DMS 273 treated with DMSO at 0.1 percent for 48 hours (cell line): Measurements from ENCODE around the gene LY6G6C.

ENCODE experiments used
- DNase-seq: peaks from one replicate; lab custom pipeline; 2025; lab: John Stamatoyannopoulos, UW

The LY6G6C gene

DNA sequence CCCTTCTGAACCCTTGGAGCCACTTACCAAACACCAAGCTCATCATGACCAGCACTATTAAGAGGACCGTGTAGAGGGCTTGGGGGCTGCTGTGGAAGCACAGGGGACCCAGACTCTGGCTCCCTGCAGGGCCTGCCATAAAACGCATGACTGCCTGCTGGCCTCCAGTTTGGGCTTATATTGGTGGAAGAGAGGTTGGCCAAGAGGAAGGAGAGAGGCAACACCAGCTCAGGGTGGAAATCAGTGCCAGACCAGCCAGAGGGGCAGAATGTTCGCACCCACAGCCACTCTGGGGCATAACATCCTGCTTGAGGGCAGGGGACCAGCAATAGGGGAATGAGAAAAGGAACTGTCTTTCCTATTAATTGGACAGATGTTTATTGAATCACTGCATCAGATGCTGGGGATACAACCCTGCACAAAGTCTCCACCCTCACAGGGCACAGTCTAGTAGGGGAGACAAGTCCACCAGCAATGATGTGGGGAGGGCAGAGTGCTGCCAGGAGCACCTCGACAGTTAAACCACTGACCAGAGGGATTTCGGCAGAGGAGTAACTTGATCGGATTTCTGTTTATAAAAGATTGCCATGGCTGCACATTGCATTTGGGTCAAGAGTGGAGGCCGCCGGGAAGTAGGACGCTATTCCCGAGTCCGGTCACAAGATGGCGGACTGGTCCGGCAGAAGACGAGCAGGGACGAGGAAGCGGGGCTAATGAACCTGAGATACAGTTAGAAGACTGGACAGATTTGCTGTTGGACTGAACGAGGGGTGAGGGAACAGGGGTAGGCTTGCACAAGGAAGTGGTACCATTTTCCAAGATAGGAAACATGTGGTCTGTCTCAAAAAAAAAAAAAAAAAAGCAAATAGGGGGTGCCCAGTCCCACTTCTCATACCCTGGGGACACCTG lies 41.1 kb downstream of the LY6G6C start, which contains the start of gene LY6G5C:
Gene LY6G5C, minus strand, starts transcription at position 842 of the 909 bp plus-strand sequence. Its CDS starts 694 bp downstream, at position 148.
- peak; percentile 68 for DNase-seq

DNA sequence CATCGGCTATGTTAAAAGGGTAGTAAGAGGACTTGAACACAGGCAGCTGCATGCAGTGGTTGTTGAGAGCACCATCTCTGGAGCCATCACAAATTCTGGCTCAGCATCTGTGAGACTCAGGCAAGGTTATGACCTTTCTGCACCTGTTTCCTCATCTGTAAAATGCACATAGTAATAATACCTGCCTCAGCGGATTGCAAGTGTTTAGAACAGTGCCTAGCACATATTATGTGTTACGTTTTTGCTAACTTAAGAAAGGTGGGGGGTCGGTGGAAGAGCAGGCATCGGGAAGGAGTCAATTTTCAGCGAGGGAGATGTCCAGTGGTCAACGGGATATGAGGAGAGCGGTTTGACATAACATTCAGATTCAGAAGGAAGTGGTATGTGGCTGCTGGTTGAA lies 43.6 kb downstream of the LY6G6C start:
- no peak for DNase-seq

DNA sequence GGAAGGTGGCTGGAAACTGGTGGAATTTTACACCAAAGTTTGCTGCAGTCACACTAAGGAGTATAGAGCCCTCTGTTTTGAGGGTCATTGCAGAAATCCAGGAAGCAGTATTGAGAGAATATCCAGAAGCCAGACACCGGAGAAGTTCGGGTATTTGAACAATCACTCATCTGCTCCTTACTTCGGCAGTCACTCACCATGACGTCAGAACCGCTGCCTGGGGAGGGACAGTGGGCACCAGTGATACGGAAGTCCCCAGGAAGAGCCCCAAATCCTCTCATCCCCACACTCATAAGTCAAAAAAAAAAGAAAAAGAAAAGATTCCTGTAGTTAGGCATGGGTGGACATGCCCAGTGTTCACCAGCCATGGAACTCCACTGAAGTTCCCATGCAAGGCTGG lies 44.6 kb downstream of the LY6G6C start:
- no peak for DNase-seq

DNA sequence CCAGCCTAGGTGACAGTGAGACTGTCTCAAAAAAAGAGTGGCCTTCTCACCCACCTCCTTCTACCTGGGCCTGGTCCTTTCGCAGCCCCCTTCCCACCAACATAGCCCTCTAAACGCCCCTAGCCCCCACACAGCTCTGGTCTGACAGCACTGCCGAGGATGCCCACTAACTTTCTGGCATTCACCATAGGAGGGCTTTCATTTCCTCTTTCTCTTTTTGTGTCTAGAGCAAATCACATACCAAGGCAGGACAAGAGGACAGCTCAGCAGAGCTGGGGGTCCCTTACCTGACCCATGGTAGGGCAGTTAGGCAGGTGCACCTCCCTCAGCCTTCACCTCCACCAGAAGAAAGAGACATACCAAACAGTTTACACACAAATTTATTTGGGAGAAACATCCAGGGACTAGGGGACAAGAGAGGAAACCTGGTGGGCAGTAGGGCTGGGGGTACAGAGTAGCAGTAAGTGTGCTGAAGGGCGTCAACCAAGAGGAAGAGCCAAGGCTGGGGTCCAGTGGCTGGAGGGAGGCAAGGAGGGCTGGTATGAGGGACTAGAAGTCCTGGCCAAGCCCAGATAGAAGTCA lies 45.1 kb downstream of the LY6G6C start:
- DNase-seq: no peak

DNA sequence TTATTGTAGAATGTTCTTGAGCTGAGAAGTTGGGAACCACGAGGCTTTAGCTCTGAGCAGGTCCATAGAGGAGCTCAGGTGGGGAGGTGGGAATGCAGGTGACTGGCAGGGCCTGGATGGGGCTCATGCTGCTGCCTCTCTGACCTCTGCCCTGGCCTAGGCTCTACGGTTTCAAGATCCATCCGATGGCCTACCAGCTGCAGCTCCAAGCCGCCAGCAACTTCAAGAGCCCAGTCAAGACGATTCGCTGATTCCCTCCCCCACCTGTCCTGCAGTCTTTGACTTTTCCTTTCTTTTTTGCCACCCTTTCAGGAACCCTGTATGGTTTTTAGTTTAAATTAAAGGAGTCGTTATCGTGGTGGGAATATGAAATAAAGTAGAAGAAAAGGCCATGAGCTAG lies 51.9 kb downstream of the LY6G6C start, which contains the start of gene LY6G5B:
Gene LY6G5B, plus strand, starts transcription at position 301 of the 400 bp plus-strand sequence. CDS start 975 bp downstream, outside the sequence.
- no peak for DNase-seq
